GM12872 (cell line): ENCODE results near the gene PREPL.
A peak's percentile ranks its signal among the peaks of the same experiment; 100 is the strongest.

ENCODE experiments used
- TF ChIP-seq, protein P1 (sequence below): IDR thresholded peaks from 3 replicates; pipeline ENCODE4 v1.5.1; 2011; ENCODE audit warnings: low read depth, mild to moderate bottlenecking, low read length, moderate library complexity; ENCODE audit not compliant: insufficient read depth

The PREPL gene

DNA sequence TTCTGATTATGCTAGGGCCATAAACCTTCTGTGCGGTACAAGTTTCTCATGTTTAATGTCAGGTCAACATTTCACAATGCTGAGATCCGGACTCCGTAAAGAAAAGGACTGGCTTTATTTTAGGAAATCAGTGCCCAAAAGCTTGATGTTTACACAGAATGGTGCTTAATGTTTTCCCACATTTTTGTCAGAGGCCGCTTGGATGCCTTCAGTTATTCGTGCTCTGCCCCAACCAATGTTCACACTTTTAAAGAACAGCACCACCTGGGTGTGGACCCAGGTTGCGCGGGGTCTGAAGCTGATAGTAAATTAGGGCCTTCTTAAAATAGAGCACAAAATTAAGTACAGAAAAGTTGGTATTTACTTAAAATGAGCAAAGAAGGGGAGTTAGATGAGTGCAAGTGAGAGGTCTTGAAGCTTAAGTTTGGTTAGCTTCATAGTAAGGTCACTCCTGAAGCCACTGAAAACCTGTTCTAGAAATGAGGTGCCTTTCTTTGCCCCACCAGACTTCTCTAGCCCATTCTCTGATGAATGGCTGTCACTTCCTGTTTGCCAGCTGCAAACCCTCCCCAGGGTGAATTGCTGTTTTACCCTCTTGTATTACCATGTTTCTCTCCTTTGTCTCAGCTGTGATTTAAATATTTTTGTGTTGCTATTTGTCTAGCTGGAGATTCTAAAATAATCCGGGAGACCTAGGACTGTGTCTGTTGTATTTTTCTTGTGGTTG lies 65.5 kb downstream of the PREPL start:
- TF ChIP-seq, protein P1, sequence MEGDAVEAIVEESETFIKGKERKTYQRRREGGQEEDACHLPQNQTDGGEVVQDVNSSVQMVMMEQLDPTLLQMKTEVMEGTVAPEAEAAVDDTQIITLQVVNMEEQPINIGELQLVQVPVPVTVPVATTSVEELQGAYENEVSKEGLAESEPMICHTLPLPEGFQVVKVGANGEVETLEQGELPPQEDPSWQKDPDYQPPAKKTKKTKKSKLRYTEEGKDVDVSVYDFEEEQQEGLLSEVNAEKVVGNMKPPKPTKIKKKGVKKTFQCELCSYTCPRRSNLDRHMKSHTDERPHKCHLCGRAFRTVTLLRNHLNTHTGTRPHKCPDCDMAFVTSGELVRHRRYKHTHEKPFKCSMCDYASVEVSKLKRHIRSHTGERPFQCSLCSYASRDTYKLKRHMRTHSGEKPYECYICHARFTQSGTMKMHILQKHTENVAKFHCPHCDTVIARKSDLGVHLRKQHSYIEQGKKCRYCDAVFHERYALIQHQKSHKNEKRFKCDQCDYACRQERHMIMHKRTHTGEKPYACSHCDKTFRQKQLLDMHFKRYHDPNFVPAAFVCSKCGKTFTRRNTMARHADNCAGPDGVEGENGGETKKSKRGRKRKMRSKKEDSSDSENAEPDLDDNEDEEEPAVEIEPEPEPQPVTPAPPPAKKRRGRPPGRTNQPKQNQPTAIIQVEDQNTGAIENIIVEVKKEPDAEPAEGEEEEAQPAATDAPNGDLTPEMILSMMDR: peak; percentile 26; the same call in 2 of the 3 replicates

DNA sequence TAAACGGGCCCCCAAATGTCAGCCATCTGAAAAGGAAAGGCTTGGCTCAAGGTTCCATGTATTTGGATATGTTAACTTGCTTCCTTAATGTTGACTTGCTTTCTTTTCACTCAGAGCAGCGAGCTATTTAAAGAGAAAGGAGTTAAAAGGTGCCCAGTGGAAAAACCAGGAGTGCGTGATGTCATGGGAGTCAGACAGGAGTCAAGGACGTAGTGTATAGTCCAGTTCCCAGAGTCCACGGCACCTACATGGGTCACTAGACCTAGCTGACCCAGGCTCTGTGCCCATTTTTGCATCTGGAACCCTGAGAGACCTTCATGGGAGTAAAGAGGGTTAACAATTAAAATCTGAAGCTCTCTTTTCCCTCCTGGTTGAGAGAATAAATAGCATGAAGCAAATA lies 66.2 kb downstream of the PREPL start:
- TF ChIP-seq, protein P1: no peak

DNA sequence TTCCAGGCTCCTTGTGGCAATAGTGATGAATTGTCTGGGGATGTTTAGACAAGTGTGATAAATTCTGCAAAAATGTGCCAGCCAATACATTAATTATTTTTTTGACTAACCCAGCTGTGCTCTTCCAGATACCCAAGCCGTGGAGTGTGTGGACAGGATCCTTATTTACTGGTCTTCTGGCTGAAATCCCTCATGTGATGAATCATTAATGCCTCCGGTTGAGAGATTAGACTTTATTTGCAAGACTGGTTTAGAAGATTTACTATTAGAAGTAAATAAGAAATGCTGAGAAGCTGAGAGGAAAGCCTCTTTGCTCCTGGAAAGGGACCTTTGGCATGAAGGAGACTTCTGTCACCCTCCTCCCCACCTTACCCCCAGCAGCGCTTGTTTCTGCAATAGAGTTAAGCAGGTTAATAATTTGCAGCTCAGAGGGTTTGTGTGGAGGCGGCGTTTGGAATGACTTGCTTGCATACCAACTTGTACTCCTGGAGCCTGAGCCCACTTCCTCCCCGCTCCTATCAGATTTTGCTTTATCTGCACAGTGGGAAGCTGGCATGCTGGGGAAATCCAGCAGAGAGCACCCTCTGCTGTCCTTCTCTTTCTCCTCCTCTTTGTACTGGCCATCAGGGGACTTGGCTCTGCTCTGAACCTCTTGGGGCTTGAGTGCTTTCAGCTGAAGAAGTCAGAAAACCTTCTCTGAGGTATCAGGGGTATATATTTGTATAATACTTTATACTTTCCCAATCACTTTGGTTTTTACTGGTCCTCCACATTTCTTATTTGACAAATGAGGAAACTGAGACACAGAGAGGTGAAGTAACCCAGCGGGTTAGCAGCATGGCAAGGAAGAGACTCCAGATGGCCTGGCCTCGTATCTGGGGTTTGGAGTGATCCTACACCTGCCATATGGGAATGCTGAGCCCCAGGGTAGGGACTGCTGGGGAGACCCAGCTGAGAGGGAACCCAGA lies 69.7 kb downstream of the PREPL start:
- TF ChIP-seq, protein P1: peak; percentile 42; the same call in 2 of the 3 replicates

DNA sequence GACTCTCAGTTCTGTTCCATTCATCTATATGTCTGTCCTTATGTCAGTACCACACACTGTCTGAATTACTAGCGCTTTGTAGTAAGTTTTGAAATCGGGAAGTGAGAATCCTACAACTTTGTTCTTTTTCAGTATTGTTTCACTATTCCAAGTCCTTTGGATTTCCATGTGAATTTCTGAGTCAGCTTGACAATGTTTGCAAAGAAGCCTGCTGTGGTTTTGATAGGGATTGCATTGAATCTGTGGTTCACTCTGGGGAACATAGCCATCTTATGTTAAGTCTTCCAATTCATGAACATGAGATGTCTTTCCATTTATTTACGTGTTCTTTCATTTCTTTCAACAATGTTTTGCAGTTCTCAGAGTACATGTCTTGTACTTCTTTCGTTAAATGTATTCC lies 71.0 kb downstream of the PREPL start:
- TF ChIP-seq, protein P1: no peak

DNA sequence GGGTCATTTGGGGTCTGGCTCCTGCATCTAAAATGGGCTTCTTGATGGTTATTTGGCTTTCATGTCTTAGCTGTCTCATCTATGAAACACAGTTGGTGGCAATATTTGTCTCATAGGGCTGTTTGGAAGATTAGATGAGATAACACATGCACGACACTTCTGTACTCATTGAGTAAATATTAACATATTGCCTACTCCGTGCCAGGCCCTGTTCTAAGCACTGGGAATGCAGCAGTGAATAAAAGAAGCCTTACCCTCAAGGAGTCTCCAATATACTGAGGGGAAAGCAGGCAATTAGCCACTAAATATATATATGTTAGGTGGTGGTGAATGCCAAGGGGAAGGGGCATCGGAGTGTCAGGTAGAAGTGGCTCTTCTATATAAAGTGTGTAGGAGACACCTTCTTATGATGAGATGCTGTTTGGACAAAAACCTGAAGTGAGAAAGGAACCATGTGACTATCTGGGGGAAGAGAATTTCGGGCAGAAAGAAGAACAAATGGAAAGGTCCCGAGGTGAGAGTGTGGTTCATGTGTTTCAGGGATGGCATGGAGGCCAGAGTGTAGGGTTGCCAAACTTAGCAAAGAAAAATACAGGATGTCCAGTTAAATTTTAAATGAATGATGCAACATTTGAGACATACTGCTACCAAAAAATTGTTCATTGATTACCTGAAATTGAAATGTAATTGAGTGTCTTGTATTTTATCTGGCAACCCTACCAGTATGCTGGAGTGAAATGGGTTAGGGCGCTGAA lies 74.2 kb downstream of the PREPL start:
- TF ChIP-seq, protein P1: no peak

DNA sequence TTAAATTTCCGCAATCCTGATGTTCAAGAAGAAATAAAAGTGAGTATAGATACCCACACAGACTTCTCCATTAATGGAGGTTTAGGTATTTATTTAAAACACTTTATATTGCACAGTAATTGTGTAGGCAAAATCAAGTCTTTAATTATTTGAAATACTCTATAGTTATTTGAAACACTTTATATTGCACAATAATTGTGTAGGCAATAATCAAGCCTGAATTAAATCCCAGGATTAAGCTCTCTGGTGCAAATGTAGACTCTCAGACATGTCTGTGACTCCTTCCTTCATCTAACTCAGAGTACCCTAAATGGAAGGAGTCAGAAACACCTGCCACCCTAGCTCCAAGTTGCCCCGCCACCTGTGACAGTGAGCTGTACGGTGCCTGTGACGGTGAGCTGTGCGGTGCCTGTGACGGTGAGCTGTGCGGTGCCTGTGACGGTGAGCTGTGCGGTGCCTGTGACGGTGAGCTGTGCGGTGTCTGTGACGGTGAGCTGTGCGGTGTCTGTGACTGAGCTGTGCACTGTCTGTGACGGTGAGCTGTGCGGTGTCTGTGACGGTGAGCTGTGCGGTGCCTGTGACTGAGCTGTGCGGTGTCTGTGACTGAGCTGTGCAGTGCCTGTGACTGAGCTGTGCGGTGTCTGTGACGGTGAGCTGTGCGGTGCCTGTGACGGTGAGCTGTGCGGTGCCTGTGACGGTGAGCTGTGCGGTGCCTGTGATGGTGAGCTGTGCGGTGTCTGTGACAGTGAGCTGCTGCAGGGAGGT lies 75.0 kb downstream of the PREPL start:
- TF ChIP-seq, protein P1: no peak
